Fibroblast of skin of left quadriceps (primary cell): ENCODE measurements around the gene NRSN2.

Experiments used
- DNase-seq, 2 experiments: peaks; one replicate each; pipeline ENCODE4 v3.0.0-alpha.2; 2013; ENCODE audit warnings: low read depth in 2 of 2

Gene NRSN2

GRCh38 chr20:397432-398237, 50.7 kb downstream of the NRSN2 start:
- no peak for DNase-seq

- no peak for DNase-seq
Measured at GRCh38 chr20:399182-399707, 52.3 kb downstream of the NRSN2 start.

GRCh38 chr20:400128-400453, 53.2 kb downstream of the NRSN2 start:
- DNase-seq = no peak

GRCh38 chr20:400454-401275, 53.8 kb downstream of the NRSN2 start:
- DNase-seq = no peak

- DNase-seq = peak; percentile 79 to 80
Measured at GRCh38 chr20:401682-402495, 55.0 kb downstream of the NRSN2 start.

- no peak for DNase-seq
Measured at GRCh38 chr20:402496-402885, 55.6 kb downstream of the NRSN2 start.

GRCh38 chr20:402898-403581, 56.1 kb downstream of the NRSN2 start:
- no peak for DNase-seq

GRCh38 chr20:403582-403957, 56.7 kb downstream of the NRSN2 start:
- DNase-seq = no peak

GRCh38 chr20:404088-404487, 57.2 kb downstream of the NRSN2 start:
- DNase-seq = no peak
